Measurements from ENCODE around the gene TXN2. TPM values are rescaled to one million over a fixed set of nuclear protein-coding genes. Genes with fewer than 3 reads are reported as not detected.

TXN2 gene
- total RNA-seq, 2 experiments from 2014 or later, result 95.5 to 99.1 TPM

DNA sequence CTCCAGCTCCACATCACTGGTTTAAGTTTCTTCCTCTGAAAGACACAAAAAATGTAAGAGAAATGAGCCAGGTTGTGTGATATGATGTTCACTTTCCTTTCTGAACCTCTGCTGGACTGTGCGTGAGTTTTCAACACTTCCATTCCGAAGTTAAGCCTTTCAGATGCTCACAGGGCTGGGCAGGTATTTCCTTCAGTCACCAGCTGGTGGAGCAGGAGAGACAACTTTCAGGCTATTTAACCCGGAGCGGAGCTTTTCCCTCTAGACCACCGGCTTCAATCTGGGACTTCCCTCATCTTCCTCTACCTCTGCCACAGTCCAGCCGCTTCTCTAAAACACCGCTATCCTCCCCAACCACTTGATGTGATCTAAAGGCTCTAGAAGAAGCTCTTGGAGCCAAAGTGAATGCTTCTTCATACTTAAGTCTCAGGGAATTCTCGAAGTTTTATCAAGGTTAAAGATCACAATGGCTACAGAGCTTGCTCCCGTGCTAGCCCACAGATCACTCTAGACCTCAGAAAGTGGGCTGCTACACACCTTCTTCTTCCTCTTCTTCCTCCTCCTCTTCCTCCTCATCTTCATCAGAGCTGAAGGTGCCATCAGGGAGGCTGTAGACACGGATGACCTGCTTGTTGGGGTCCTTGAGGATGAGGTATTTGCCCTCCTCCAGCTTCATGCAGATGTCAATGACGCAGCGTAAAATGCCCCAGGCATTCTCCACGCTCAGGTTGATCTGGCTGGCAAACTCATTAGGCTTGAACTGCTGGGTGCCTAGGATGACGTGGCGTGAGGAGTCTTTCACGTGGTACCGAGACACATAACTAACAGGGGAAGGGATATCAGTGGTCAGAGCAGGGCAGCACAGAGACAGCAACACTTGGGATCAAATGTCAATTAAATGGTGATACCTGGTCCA lies 29.8 kb upstream of the TXN2 start:
- DNase-seq, result peak; percentile 61
- intact Hi-C loops (cut with DNase I, micrococcal nuclease), result no loop called here
- H3K4me1 Mint-ChIP-seq, result peaks cover 7% of the 10 kb centered on the region
- ChIA-PET POLR2A (interaction anchor here (0.6 to 2.5 kb wide), 4 partner anchors 17 to 1011 kb away, joined by 3 to 8 read pairs (median 4); no protein-coding TSS in a partner anchor), CTCF (interaction anchor here (0.5 to 4.1 kb wide), 11 partner anchors 9 to 537 kb away, joined by 3 to 29 read pairs (median 3); no protein-coding TSS in a partner anchor)
- H3K9me3 Mint-ChIP-seq (ENCODE audit: low read depth), result no peaks in the 10 kb centered on the region
- peak overlapping the region; percentile 14 for H3K27ac Mint-ChIP-seq
- peak; percentile 21 for ATAC-seq
- H3K27me3 Mint-ChIP-seq, result no peaks in the 10 kb centered on the region
- no peak overlapping the region for H3K4me3 Mint-ChIP-seq
- H3K36me3 Mint-ChIP-seq (ENCODE audit: low read depth), result peaks cover 59% of the 10 kb centered on the region

DNA sequence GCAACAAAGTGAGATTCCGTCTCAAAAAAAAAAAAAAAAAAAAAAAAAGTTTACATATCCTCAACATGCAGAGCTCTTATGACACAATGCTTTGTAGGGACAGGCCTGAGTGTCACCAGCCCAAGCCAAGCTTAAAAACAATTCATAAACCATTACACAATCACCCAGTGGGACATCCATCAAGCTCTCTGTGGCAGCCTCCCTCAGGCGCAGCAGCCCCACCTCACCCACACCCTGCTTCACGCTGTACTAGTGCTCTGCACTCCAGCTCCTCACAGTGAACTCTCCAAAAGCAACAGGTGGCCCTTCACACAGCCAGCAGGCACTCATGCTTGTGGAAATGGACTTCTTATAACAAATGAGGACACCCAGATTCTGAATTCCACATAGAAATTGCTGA lies 28.9 kb upstream of the TXN2 start:
- peaks cover 7% of the 10 kb centered on the region for H3K4me1 Mint-ChIP-seq
- ChIA-PET CTCF (interaction anchor here (0.5 to 4.1 kb wide), 9 partner anchors 8 to 538 kb away, joined by 3 to 29 read pairs (median 3); no protein-coding TSS in a partner anchor), POLR2A (interaction anchor here (0.6 to 2.5 kb wide), 3 partner anchors 17 to 338 kb away, joined by 4 to 8 read pairs (median 4); no protein-coding TSS in a partner anchor)
- no peaks in the 10 kb centered on the region for H3K9me3 Mint-ChIP-seq (ENCODE audit: low read depth)
- ATAC-seq (no peak), DNase-seq (no peak)
- no peak overlapping the region for H3K4me3 Mint-ChIP-seq
- no peaks in the 10 kb centered on the region for H3K27me3 Mint-ChIP-seq
- intact Hi-C loops (cut with DNase I, micrococcal nuclease), result no loop called here
- H3K36me3 Mint-ChIP-seq (ENCODE audit: low read depth), result peaks cover 52% of the 10 kb centered on the region
- peak overlapping the region; percentile 55 for H3K27ac Mint-ChIP-seq

DNA sequence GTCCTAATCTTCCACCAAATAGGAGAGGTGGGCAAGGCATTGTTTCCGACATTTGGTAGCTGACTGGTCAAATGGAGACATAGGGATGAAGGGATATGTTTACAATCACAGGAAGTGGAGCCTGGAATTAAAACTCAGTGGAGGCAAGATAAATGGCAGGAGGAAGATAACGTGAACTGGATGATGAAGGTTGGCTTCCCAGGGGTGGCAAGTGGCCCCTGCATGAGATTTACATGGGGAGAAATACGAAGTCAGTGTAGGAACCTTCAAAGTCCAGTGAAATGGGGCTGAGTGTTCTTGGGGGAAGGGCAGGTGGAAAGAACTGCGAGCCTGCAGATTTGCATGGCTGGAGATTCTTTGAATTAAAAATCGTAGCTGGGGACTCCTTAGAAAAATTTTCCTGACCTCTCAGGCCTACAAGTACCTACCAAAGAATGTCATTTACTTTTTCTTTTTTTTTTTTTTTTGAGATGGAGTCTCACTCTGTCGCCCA lies 26.1 kb upstream of the TXN2 start:
- CTCF ChIA-PET, result interaction anchor here (0.8 kb wide), 1 partner anchor 268 kb away, joined by 3 read pairs; the partner anchor contains the start of gene APOL2
- Mint-ChIP-seq H3K27me3 (no peaks in the 10 kb centered on the region), H3K4me1 (peaks cover 13% of the 10 kb centered on the region), H3K9me3 (ENCODE audit: low read depth) (no peaks in the 10 kb centered on the region), H3K36me3 (ENCODE audit: low read depth) (peaks cover 35% of the 10 kb centered on the region), H3K27ac (peak overlapping the region; percentile 56), H3K4me3 (peak overlapping the region; percentile 39)
- intact Hi-C loops (cut with DNase I, micrococcal nuclease), result loop anchor here (1.0 to 10.0 kb wide), 3 partner anchors 22 to 1213 kb away; partner anchors contain the start of genes EIF3D (in 2 of the 2) and TOM1 (in 1 of the 2)
- no peak for ATAC-seq
- POLR2A ChIA-PET, result interaction anchor here (1.5 kb wide), 1 partner anchor 26 kb away, joined by 6 read pairs; the partner anchor contains the start of gene TXN2
- DNase-seq, result no peak

DNA sequence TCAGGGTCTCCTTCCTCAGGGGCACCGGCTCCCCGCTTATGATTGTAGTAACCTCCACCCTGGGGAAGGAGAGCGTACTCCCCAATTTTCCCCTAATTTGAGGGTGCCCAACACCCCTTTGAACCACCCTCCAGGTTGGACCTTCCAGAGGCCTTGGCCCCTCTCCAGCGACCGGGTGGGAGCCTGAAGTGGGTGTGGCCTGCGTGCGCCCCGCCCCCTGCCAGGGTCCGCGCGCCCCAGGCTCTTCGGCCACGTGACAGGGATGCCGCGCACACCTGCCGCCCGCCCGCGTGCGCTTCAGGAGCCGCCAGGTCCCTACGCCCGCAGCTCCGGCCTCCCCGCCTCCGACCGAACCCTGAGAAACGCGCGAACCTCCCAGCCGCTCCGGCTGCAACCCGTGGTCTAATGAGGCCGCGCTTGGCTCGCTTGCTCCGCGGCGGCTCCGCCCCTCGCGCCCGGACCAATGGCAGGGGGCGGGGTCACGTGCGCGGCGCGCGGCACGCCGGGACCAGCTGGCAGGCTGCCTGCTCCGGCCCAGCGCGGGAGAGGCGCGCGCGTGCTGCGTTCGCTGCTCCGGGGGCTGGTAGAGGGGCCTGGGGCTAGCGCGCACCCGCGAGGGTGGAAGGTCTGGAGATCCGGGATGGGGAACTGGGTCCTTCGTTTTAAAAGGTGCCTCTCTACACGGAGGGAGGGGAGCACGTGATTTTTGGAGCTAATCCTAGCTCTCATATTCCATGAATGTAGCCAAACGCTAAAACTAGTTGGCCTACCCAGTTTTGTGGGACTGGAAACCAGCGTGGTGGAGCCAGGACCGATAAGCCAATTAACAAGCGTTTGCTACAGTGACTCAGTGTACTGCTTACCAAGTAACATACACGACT lies 25.4 kb upstream of the TXN2 start, which contains the start of gene FOXRED2:
Gene FOXRED2, minus strand, starts transcription at position 404 of the 881 bp plus-strand sequence. CDS start 618 bp downstream, outside the sequence.
- ChIA-PET POLR2A (interaction anchor here (1.5 kb wide), 1 partner anchor 25 kb away, joined by 6 read pairs; the partner anchor contains the start of gene TXN2), CTCF (interaction anchor here (0.8 kb wide), 1 partner anchor 268 kb away, joined by 3 read pairs; the partner anchor contains the start of gene APOL2)
- intact Hi-C loops (cut with DNase I, micrococcal nuclease), result loop anchor here (1.0 to 10.0 kb wide), 3 partner anchors 22 to 1212 kb away; partner anchors contain the start of genes EIF3D (in 2 of the 2) and TOM1 (in 1 of the 2)
- H3K4me1 Mint-ChIP-seq, result peaks cover 13% of the 10 kb centered on the region
- peak within 1 kb of the TSS; percentile 58 for H3K27ac Mint-ChIP-seq
- no peaks in the 10 kb centered on the region for H3K27me3 Mint-ChIP-seq
- DNase-seq (peak; percentile 94), ATAC-seq (peak; percentile 95)
- peaks cover 28% of the 10 kb centered on the region for H3K36me3 Mint-ChIP-seq (ENCODE audit: low read depth)
- peak within 1 kb of the TSS; percentile 49 for H3K4me3 Mint-ChIP-seq
- no peaks in the 10 kb centered on the region for H3K9me3 Mint-ChIP-seq (ENCODE audit: low read depth)

DNA sequence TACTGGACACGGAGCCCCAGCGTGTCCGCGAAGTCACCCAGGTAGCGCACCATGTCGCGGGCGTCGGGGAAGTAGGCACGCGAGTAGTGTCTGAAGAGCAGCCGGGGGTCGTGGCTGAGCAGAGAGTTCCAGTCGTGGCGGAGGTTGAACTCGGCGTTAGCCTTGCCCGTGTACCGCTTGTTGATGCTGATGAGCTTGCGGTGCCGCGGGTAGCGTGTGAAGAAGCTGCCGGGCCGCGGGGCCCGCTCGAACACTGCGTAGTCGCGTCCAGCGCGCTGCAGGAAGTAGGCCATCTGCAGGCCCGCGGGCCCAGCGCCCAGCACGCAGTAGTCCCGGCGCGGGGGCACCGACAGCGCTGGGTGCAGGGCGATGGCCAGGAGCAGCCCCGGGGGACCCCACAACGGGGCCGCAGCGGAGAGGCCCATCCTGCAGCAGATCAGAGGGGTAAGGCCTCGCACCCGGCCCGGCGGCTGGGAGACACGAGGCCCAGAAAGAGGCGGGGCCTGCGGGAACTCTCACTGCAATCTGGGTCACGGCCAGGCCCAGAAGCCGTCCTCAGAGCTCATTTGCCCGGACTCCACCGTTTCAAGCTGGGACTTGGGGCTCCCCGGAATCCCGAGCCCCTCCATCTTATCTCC lies 24.7 kb upstream of the TXN2 start:
- Mint-ChIP-seq H3K36me3 (ENCODE audit: low read depth) (peaks cover 22% of the 10 kb centered on the region), H3K9me3 (ENCODE audit: low read depth) (no peaks in the 10 kb centered on the region), H3K4me3 (peak overlapping the region; percentile 49), H3K27ac (peak overlapping the region; percentile 58), H3K4me1 (peaks cover 13% of the 10 kb centered on the region), H3K27me3 (no peaks in the 10 kb centered on the region)
- ChIA-PET POLR2A (interaction anchor here (0.6 to 1.5 kb wide), 3 partner anchors 12 to 466 kb away, joined by 4 to 6 read pairs (median 6); partner anchors contain the start of gene TXN2), CTCF (interaction anchor here (0.7 kb wide), 1 partner anchor 19 kb away, joined by 3 read pairs; no protein-coding TSS in a partner anchor)
- intact Hi-C loops (cut with DNase I, micrococcal nuclease), result loop anchor here in 1 of 2 experiments (10.0 kb wide), 1 partner anchor 1211 kb away; the partner anchor contains the start of gene TOM1
- ATAC-seq (no peak), DNase-seq (no peak)

DNA sequence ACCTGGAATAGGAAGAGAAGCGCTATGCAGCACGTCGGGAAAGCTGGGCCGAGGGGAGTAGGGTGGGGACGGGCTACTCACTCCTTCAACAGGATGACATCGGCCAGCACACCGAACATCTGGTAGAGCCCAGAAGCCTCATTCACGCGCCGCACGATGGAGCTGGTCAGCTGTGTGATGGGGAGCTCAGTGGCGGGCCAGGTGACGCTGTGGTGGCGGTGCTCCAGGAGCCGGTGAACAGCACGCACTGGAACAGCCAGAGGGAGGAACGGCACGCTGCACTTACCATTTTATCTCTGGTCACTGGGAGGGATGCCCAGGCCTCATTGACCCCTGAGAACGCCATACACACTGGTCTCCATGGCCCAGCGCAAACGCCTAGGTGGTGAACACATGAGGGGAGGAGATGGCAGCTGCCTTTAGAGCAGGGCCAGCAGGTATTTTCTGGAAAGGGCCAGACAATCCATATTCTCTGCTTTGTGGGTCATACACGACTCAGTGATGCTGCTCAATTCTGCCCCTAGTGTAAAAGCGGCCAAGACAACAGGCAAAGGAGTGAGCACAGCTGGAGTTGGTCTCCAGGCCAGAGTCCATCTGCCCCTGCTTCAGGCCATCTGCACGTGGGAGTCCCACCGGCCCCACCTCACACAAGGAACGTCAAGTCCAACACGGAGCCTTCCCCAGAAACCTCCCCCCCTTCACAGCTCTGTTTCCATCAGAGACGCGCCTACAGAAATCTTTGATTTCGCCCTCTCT lies 16.6 kb upstream of the TXN2 start:
- intact Hi-C loops (cut with DNase I, micrococcal nuclease), result no loop called here
- H3K36me3 Mint-ChIP-seq (ENCODE audit: low read depth), result peaks cover 13% of the 10 kb centered on the region
- H3K4me1 Mint-ChIP-seq, result peaks cover 6% of the 10 kb centered on the region
- H3K27ac Mint-ChIP-seq, result no peak overlapping the region
- ATAC-seq (no peak), DNase-seq (no peak)
- H3K4me3 Mint-ChIP-seq, result no peak overlapping the region
- H3K9me3 Mint-ChIP-seq (ENCODE audit: low read depth), result no peaks in the 10 kb centered on the region
- POLR2A ChIA-PET, result no interaction called here
- CTCF ChIA-PET, result no interaction called here
- H3K27me3 Mint-ChIP-seq, result no peaks in the 10 kb centered on the region

DNA sequence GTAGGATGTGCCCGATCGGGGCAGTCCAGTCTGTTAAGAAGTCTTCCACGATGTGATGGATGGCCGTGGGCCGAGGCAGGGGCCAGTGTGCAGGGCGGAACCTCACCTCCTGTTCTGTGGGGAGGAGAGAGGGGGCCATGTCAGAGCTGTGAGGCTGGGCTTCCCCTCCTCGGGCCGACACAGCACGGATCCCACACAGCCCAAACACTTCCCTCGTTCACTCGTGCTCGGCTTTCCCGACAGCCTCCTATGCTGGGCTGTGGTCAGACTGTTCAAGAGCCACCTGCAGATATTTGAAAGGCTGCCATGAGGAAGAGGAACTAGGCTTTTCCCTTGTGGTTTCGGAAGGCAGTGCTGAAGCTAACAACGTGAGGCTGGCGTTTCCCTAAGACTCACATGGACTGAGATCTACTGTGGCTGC lies 12.3 kb upstream of the TXN2 start:
- DNase-seq (no peak), ATAC-seq (no peak)
- Mint-ChIP-seq H3K36me3 (ENCODE audit: low read depth) (peaks cover 32% of the 10 kb centered on the region), H3K9me3 (ENCODE audit: low read depth) (no peaks in the 10 kb centered on the region), H3K4me1 (peaks cover 6% of the 10 kb centered on the region), H3K4me3 (no peak overlapping the region), H3K27ac (no peak overlapping the region), H3K27me3 (no peaks in the 10 kb centered on the region)
- ChIA-PET CTCF (no interaction called here), POLR2A (interaction anchor here (0.5 kb wide), 1 partner anchor 12 kb away, joined by 4 read pairs; no protein-coding TSS in a partner anchor)
- intact Hi-C loops (cut with DNase I, micrococcal nuclease), result no loop called here

DNA sequence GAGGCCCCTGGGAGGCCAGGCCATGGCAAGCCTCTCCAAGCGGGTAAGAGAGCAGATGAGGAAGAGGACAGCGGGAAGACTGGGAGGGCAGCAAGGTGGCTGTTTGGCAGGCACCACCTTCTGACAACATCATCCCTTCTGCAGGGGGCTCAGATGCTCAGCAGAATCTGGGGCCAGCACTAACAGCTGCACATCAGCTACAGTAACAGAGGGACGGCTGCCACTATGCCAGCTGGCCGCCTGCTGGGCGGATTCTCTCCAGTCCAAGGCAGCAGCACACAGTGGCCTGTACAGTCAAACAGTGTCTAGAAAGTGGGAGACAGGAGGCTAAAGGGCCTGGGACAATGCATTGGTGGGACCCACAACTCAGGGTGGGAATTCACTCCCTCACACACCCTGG lies 10.7 kb upstream of the TXN2 start:
- no peak for ATAC-seq
- Mint-ChIP-seq H3K4me3 (no peak overlapping the region), H3K36me3 (ENCODE audit: low read depth) (peaks cover 39% of the 10 kb centered on the region), H3K9me3 (ENCODE audit: low read depth) (no peaks in the 10 kb centered on the region), H3K4me1 (peaks cover 6% of the 10 kb centered on the region), H3K27ac (no peak overlapping the region), H3K27me3 (no peaks in the 10 kb centered on the region)
- no peak for DNase-seq
- intact Hi-C loops (cut with DNase I, micrococcal nuclease), result no loop called here
- ChIA-PET POLR2A (no interaction called here), CTCF (interaction anchor here (1.0 kb wide), 1 partner anchor 314 kb away, joined by 4 read pairs; no protein-coding TSS in a partner anchor)

DNA sequence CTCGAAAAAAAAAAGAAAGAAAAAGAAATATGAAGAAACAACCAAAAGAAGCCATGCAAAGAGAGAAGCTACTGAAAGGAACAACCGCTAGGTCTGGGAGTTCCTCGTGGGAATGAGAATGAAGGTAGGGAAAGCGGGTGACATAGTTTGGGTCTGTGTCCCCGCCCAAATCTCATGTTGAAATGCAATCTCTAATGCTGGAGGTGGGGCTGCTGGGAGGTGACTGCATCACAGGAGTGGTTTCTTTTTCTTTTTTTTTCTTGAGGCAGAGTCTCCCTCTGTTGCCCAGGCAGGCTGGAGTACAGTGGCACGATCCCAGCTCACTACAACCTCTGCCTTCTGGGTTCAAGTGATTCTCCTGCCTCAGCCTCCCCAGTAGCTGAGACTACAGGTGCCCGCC lies 9.7 kb upstream of the TXN2 start:
- POLR2A ChIA-PET, result no interaction called here
- Mint-ChIP-seq H3K9me3 (ENCODE audit: low read depth) (no peaks in the 10 kb centered on the region), H3K27ac (no peak overlapping the region), H3K36me3 (ENCODE audit: low read depth) (peaks cover 39% of the 10 kb centered on the region), H3K4me1 (peaks cover 6% of the 10 kb centered on the region), H3K4me3 (no peak overlapping the region), H3K27me3 (no peaks in the 10 kb centered on the region)
- DNase-seq, result no peak
- CTCF ChIA-PET, result no interaction called here
- ATAC-seq, result no peak
- intact Hi-C loops (cut with DNase I, micrococcal nuclease), result no loop called here
